Measurements from ENCODE around the gene S100A9.

S100A9 gene

DNA sequence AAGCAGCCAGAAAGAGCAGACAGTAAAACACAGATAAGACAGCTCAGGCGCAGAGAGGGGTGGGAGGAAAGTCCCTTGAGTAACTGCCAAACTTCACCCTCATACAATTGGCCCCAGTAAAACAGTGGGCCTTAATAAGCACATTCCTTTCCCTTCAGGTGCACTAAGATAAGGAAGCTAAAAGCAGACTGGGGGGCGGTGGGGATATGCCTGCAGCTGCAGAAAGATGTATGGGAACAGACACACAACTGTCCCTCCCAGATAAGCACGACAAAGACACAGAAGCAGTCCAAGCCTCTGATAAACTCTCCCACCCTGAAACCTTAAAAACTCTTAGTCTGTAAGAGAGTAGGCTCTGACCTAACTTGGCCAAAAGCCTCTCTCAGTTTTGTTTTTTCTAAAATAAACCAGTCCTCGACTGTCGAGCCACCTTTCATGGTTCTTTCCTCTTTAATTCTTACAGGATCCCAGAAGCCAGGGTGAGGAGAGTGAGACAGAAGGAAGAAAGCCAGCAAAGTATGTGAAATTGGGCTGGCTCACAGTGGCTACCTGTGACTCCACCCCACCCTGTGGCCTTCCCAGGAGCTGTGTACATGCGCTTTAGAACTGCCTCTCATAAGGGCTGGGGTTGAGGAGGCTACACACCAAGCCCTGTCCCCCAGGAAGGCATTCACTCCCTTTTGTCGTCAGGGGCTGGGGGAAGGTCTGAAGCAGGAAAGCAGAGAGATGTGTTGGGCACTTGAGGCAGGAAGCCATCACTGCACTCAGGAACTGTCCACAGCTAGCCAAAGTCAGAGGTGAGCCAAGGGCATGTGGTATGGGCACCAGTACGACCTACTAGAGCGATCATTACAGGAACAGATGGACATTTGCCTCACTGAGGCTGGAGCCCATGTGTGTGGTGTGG lies 13.6 kb upstream of the S100A9 start:
- TF ChIP-seq OSR1 (CRISPR knock-in tag; IDR thresholded peaks at IDR 0.05) (no peak), BACH2 (CRISPR knock-in tag; IDR thresholded peaks at IDR 0.05; ENCODE audit: borderline replicate concordance) (no peak), ZFP30 (CRISPR knock-in tag; IDR thresholded peaks at IDR 0.05) (no peak), ARNTL (CRISPR knock-in tag; IDR thresholded peaks at IDR 0.05; ENCODE audit: borderline replicate concordance, low read depth) (no peak), ZFP3 (CRISPR knock-in tag; IDR thresholded peaks at IDR 0.05) (no peak), ZNF70 (CRISPR knock-in tag; IDR thresholded peaks at IDR 0.05) (no peak), ESRRG (CRISPR knock-in tag; IDR thresholded peaks at IDR 0.05) (no peak), PPARA (CRISPR knock-in tag; IDR thresholded peaks at IDR 0.05; ENCODE audit: borderline replicate concordance) (no peak)
- TF ChIP-seq, protein P1, sequence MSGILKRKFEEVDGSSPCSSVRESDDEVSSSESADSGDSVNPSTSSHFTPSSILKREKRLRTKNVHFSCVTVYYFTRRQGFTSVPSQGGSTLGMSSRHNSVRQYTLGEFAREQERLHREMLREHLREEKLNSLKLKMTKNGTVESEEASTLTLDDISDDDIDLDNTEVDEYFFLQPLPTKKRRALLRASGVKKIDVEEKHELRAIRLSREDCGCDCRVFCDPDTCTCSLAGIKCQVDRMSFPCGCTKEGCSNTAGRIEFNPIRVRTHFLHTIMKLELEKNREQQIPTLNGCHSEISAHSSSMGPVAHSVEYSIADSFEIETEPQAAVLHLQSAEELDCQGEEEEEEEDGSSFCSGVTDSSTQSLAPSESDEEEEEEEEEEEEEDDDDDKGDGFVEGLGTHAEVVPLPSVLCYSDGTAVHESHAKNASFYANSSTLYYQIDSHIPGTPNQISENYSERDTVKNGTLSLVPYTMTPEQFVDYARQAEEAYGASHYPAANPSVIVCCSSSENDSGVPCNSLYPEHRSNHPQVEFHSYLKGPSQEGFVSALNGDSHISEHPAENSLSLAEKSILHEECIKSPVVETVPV (CRISPR knock-in tag; IDR thresholded peaks at IDR 0.05): no peak
- TF ChIP-seq, protein P2, sequence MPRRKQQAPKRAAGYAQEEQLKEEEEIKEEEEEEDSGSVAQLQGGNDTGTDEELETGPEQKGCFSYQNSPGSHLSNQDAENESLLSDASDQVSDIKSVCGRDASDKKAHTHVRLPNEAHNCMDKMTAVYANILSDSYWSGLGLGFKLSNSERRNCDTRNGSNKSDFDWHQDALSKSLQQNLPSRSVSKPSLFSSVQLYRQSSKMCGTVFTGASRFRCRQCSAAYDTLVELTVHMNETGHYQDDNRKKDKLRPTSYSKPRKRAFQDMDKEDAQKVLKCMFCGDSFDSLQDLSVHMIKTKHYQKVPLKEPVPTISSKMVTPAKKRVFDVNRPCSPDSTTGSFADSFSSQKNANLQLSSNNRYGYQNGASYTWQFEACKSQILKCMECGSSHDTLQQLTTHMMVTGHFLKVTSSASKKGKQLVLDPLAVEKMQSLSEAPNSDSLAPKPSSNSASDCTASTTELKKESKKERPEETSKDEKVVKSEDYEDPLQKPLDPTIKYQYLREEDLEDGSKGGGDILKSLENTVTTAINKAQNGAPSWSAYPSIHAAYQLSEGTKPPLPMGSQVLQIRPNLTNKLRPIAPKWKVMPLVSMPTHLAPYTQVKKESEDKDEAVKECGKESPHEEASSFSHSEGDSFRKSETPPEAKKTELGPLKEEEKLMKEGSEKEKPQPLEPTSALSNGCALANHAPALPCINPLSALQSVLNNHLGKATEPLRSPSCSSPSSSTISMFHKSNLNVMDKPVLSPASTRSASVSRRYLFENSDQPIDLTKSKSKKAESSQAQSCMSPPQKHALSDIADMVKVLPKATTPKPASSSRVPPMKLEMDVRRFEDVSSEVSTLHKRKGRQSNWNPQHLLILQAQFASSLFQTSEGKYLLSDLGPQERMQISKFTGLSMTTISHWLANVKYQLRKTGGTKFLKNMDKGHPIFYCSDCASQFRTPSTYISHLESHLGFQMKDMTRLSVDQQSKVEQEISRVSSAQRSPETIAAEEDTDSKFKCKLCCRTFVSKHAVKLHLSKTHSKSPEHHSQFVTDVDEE (CRISPR knock-in tag; IDR thresholded peaks at IDR 0.05): no peak
- TF ChIP-seq, protein P3, sequence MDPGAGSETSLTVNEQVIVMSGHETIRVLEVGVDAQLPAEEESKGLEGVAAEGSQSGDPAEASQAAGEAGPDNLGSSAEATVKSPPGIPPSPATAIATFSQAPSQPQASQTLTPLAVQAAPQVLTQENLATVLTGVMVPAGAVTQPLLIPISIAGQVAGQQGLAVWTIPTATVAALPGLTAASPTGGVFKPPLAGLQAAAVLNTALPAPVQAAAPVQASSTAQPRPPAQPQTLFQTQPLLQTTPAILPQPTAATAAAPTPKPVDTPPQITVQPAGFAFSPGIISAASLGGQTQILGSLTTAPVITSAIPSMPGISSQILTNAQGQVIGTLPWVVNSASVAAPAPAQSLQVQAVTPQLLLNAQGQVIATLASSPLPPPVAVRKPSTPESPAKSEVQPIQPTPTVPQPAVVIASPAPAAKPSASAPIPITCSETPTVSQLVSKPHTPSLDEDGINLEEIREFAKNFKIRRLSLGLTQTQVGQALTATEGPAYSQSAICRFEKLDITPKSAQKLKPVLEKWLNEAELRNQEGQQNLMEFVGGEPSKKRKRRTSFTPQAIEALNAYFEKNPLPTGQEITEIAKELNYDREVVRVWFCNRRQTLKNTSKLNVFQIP (CRISPR knock-in tag; IDR thresholded peaks at IDR 0.05; ENCODE audit: borderline replicate concordance, low read depth): no peak
- TF ChIP-seq, protein P4, sequence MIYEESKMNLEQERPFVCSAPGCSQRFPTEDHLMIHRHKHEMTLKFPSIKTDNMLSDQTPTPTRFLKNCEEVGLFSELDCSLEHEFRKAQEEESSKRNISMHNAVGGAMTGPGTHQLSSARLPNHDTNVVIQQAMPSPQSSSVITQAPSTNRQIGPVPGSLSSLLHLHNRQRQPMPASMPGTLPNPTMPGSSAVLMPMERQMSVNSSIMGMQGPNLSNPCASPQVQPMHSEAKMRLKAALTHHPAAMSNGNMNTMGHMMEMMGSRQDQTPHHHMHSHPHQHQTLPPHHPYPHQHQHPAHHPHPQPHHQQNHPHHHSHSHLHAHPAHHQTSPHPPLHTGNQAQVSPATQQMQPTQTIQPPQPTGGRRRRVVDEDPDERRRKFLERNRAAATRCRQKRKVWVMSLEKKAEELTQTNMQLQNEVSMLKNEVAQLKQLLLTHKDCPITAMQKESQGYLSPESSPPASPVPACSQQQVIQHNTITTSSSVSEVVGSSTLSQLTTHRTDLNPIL (CRISPR knock-in tag; IDR thresholded peaks at IDR 0.05; ENCODE audit: low read depth): no peak
- ATAC-seq: no peak

DNA sequence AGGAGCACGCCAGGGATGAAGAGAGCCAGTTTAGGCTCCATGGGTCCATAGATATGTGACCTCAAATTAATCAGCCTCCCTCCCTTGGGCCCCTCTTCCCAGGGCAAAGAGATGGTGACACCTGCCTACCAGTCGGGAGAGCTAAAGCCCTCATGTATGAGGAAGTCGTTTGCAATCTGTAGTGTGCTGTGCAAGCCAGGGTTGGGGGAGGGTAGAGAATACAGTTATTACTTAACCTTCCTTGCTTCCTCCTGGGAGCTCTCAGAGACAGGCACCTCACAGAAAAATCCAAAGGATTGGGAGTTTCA lies 13.0 kb upstream of the S100A9 start:
- no peak for ATAC-seq
- TF ChIP-seq ZFP30 (CRISPR knock-in tag; IDR thresholded peaks at IDR 0.05): no peak
- TF ChIP-seq, protein P4 (CRISPR knock-in tag; IDR thresholded peaks at IDR 0.05; ENCODE audit: low read depth): no peak

DNA sequence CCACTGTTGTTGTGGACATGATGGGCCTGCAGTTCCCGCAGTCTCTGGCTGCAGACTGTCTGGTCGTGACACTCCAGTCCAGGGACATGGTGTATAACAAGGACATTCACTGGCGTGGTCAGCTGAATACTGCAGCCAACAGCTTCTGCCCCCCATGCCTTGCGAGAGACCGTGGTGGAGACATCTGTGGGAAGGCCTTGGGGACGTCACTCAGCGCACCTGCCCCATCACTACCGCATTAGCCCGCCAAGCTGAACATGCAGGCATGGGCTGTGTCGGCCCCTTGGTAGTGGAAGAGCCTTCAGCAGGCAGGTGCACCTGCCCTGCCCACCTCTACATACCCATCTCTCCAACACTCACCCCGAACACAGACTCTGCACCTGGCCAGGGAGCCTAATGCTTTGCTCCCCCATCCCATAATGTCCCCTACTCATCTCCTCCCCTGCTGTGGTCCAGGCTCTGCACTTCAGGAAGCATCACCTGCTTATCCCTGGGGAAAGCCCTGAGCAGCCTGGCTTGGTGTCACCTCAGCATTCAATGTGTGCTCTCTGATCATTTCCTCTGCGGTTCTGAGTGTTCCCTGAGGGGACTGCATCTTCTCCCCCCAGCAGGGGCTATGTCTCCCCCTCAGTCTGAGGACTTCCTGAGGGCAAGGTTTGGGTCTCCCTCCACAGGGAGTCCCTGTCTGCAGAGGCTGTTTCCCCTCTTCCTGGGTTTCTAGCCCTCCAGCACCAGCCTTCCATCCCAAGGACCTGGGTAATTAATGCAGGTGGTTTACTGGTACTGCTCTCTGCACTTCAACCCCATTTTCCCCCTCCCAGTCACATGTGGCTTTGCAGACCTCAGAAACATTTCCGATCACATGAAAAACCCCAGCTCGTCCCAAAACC lies 12.2 kb upstream of the S100A9 start:
- ATAC-seq: no peak
- TF ChIP-seq, protein P3 (CRISPR knock-in tag; IDR thresholded peaks at IDR 0.05; ENCODE audit: borderline replicate concordance, low read depth): no peak
- TF ChIP-seq BACH2 (CRISPR knock-in tag; IDR thresholded peaks at IDR 0.05; ENCODE audit: borderline replicate concordance) (no peak), ZFP30 (CRISPR knock-in tag; IDR thresholded peaks at IDR 0.05) (no peak), GLIS3 (CRISPR knock-in tag; IDR thresholded peaks at IDR 0.05) (no peak), ESRRG (CRISPR knock-in tag; IDR thresholded peaks at IDR 0.05) (no peak), SNAI2 (CRISPR knock-in tag; IDR thresholded peaks at IDR 0.05) (no peak), ZC3H10 (CRISPR knock-in tag; IDR thresholded peaks at IDR 0.05) (no peak), TCF4 (CRISPR knock-in tag; IDR thresholded peaks at IDR 0.05; ENCODE audit: borderline replicate concordance) (no peak), ZFP3 (CRISPR knock-in tag; IDR thresholded peaks at IDR 0.05) (no peak)
- TF ChIP-seq, protein P5, sequence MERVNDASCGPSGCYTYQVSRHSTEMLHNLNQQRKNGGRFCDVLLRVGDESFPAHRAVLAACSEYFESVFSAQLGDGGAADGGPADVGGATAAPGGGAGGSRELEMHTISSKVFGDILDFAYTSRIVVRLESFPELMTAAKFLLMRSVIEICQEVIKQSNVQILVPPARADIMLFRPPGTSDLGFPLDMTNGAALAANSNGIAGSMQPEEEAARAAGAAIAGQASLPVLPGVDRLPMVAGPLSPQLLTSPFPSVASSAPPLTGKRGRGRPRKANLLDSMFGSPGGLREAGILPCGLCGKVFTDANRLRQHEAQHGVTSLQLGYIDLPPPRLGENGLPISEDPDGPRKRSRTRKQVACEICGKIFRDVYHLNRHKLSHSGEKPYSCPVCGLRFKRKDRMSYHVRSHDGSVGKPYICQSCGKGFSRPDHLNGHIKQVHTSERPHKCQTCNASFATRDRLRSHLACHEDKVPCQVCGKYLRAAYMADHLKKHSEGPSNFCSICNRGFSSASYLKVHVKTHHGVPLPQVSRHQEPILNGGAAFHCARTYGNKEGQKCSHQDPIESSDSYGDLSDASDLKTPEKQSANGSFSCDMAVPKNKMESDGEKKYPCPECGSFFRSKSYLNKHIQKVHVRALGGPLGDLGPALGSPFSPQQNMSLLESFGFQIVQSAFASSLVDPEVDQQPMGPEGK (CRISPR knock-in tag; IDR thresholded peaks at IDR 0.05; ENCODE audit: borderline replicate concordance): no peak

All from SK-N-SH treated with all-trans-retinoic acid at 6 μM for 48 hours (cell line).